ENCODE measurements around the gene KIAA1958. TPM values are rescaled to one million over a fixed set of nuclear protein-coding genes. Genes with fewer than 3 reads are reported as not detected.

The KIAA1958 gene
- total RNA-seq, 1 experiment from 2014 or later: 4.2 TPM

- Histone ChIP-seq H3K9me3 (ENCODE audit: low read length) (no peaks in the 10 kb centered on the region), H3K4me3 (ENCODE audit: low read length) (no peak overlapping the region), H3K9ac (ENCODE audit: low read length) (no peak overlapping the region), H3K36me3 (ENCODE audit: low read depth, low read length) (no peaks in the 10 kb centered on the region), H2AFZ (ENCODE audit: low read length) (no peak overlapping the region), H3K27ac (ENCODE audit: low read length) (no peak overlapping the region), H3K9me2 (replicated peaks; ENCODE audit: low read length) (no peaks in the 10 kb centered on the region), H3K4me2 (ENCODE audit: low read length) (no peak overlapping the region), H3K79me2 (ENCODE audit: low read length) (no peaks in the 10 kb centered on the region), H3F3A (ENCODE audit: low read length, unreplicated experiment) (no peaks in the 10 kb centered on the region), H4K20me1 (ENCODE audit: low read length) (no peaks in the 10 kb centered on the region), H3K4me1 (ENCODE audit: insufficient read depth, low read length) (no peaks in the 10 kb centered on the region), H3K27me3 (ENCODE audit: low read length) (no peaks in the 10 kb centered on the region)
- ChIA-PET CTCF (no interaction called here), POLR2A (ENCODE audit: unreplicated experiment) (no interaction called here)
- intact Hi-C loops (cut with micrococcal nuclease): no loop called here
- TF ChIP-seq EZH2 (IDR thresholded peaks at IDR 0.05; ENCODE audit: low read length, unreplicated experiment) (no peak), EZH2phosphoT487 (IDR thresholded peaks at IDR 0.05; ENCODE audit: borderline replicate concordance, low read length) (no peak)
- TF ChIP-seq, protein P1, sequence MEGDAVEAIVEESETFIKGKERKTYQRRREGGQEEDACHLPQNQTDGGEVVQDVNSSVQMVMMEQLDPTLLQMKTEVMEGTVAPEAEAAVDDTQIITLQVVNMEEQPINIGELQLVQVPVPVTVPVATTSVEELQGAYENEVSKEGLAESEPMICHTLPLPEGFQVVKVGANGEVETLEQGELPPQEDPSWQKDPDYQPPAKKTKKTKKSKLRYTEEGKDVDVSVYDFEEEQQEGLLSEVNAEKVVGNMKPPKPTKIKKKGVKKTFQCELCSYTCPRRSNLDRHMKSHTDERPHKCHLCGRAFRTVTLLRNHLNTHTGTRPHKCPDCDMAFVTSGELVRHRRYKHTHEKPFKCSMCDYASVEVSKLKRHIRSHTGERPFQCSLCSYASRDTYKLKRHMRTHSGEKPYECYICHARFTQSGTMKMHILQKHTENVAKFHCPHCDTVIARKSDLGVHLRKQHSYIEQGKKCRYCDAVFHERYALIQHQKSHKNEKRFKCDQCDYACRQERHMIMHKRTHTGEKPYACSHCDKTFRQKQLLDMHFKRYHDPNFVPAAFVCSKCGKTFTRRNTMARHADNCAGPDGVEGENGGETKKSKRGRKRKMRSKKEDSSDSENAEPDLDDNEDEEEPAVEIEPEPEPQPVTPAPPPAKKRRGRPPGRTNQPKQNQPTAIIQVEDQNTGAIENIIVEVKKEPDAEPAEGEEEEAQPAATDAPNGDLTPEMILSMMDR (conservative IDR thresholded peaks at IDR 0.05; ENCODE audit: low read depth, low read length): no peak
- ATAC-seq (no peak), DNase-seq (no peak)
- BruUV-seq (replicated peaks): no TSS peak
Measured at GRCh38 chr9:112574008-112574407, 87.4 kb downstream of the KIAA1958 start.

DNA sequence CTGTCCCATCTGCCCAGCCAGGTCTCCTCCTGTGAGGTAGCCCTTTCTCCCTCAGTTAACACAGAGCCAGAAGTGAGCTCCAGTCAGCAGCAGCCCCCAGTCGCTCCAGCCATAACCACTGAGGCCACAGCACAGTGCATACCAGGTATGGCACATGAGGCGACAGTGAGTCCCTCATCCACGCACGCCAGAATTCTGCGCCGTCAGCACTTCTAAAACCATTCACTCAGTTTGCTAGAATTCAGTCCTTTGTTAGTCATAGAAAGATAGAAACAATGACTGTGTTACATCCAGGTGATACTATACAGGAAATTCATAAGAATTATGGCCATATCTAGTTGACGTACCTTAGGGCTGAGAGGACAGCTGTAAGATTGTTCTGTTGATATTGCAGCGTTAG, 88.5 kb downstream of the KIAA1958 start:
- Histone ChIP-seq H3K4me1 (ENCODE audit: insufficient read depth, low read length) (no peaks in the 10 kb centered on the region), H3K9ac (ENCODE audit: low read length) (no peak overlapping the region), H3K27ac (ENCODE audit: low read length) (no peak overlapping the region), H3K27me3 (ENCODE audit: low read length) (no peaks in the 10 kb centered on the region), H2AFZ (ENCODE audit: low read length) (no peak overlapping the region), H3K4me3 (ENCODE audit: low read length) (no peak overlapping the region), H3F3A (ENCODE audit: low read length, unreplicated experiment) (no peaks in the 10 kb centered on the region), H3K4me2 (ENCODE audit: low read length) (no peak overlapping the region), H3K36me3 (ENCODE audit: low read depth, low read length) (no peaks in the 10 kb centered on the region), H3K9me3 (ENCODE audit: low read length) (no peaks in the 10 kb centered on the region), H3K79me2 (ENCODE audit: low read length) (no peaks in the 10 kb centered on the region), H3K9me2 (replicated peaks; ENCODE audit: low read length) (no peaks in the 10 kb centered on the region), H4K20me1 (ENCODE audit: low read length) (no peaks in the 10 kb centered on the region)
- TF ChIP-seq EZH2phosphoT487 (IDR thresholded peaks at IDR 0.05; ENCODE audit: borderline replicate concordance, low read length) (no peak), EZH2 (IDR thresholded peaks at IDR 0.05; ENCODE audit: low read length, unreplicated experiment) (no peak)
- TF ChIP-seq, protein P1 (conservative IDR thresholded peaks at IDR 0.05; ENCODE audit: low read depth, low read length): no peak
- ATAC-seq (no peak), DNase-seq (no peak)
- ChIA-PET POLR2A (ENCODE audit: unreplicated experiment) (no interaction called here), CTCF (no interaction called here)
- BruUV-seq (replicated peaks): no TSS peak
- intact Hi-C loops (cut with micrococcal nuclease): no loop called here

- no peaks in the 10 kb centered on the region for H3K36me3 ChIP-seq (ENCODE audit: low read depth, low read length)
- intact Hi-C loops (cut with micrococcal nuclease): no loop called here
- no peaks in the 10 kb centered on the region for H3K4me1 ChIP-seq (ENCODE audit: insufficient read depth, low read length)
- TF ChIP-seq EZH2phosphoT487 (IDR thresholded peaks at IDR 0.05; ENCODE audit: borderline replicate concordance, low read length) (no peak), EZH2 (IDR thresholded peaks at IDR 0.05; ENCODE audit: low read length, unreplicated experiment) (no peak)
- TF ChIP-seq, protein P1 (conservative IDR thresholded peaks at IDR 0.05; ENCODE audit: low read depth, low read length): no peak
- ChIA-PET POLR2A (ENCODE audit: unreplicated experiment) (no interaction called here), CTCF (no interaction called here)
- H3K9me2 ChIP-seq (replicated peaks; ENCODE audit: low read length): no peaks in the 10 kb centered on the region
- H3K4me2 ChIP-seq (ENCODE audit: low read length): no peak overlapping the region
- H3K27me3 ChIP-seq (ENCODE audit: low read length): no peaks in the 10 kb centered on the region
- no peak overlapping the region for H2AFZ ChIP-seq (ENCODE audit: low read length)
- DNase-seq (no peak), ATAC-seq (no peak)
- no peaks in the 10 kb centered on the region for H4K20me1 ChIP-seq (ENCODE audit: low read length)
- H3K9me3 ChIP-seq (ENCODE audit: low read length): no peaks in the 10 kb centered on the region
- no peaks in the 10 kb centered on the region for H3K79me2 ChIP-seq (ENCODE audit: low read length)
- H3F3A ChIP-seq (ENCODE audit: low read length, unreplicated experiment): no peaks in the 10 kb centered on the region
- H3K4me3 ChIP-seq (ENCODE audit: low read length): no peak overlapping the region
- H3K9ac ChIP-seq (ENCODE audit: low read length): no peak overlapping the region
- BruUV-seq (replicated peaks): no TSS peak
- H3K27ac ChIP-seq (ENCODE audit: low read length): no peak overlapping the region
Measured at GRCh38 chr9:112581469-112582176, 95.0 kb downstream of the KIAA1958 start.
